Mononuclear cell (primary cell): ENCODE data around the gene ZMYM2. TPM values are rescaled to one million over a fixed set of nuclear protein-coding genes. Genes with fewer than 3 reads are reported as not detected.
"Not testable (repeated sequence)": the region's sequence is repeated elsewhere in the genome, so short reads cannot be mapped to it uniquely, and the experiment has no call there.

ENCODE experiments used
- H3K27me3 ChIP-seq: 2 replicates; pipeline ENCODE4 v1.6.0; 2011; ENCODE audit warnings: low read length, control low read depth; ENCODE audit not compliant: insufficient read depth
- H3K4me1 ChIP-seq: 2 replicates; pipeline ENCODE4 v1.5.1; 2011; ENCODE audit warnings: mild to moderate bottlenecking, low read length, control low read depth; ENCODE audit not compliant: insufficient read depth
- H3K4me3 ChIP-seq: 2 replicates; pipeline ENCODE4 v1.5.1; 2011; ENCODE audit warnings: mild to moderate bottlenecking, low read length, moderate library complexity
- H3K9me3 ChIP-seq: 2 replicates; pipeline ENCODE4 v1.5.1; 2011; ENCODE audit warnings: low read depth, mild to moderate bottlenecking, control low read depth, low read length
- total RNA-seq: library from RNA; depleted of rRNA; stranded (reverse); fragments of >200 nt; gene quantifications from one replicate; pipeline ENCODE4 v1.2.3, GENCODE V29; 2012

Gene ZMYM2
- total RNA-seq, 1 donor = 120 TPM

- H3K27me3 ChIP-seq = no peaks in the 10 kb centered on the region
- no peak overlapping the region for H3K4me3 ChIP-seq
- peaks cover 35% of the 10 kb centered on the region for H3K4me1 ChIP-seq
- H3K9me3 ChIP-seq = no peaks in the 10 kb centered on the region
Measured at GRCh38 chr13:19962894-19963293, 4.4 kb downstream of the ZMYM2 start.

GRCh38 chr13:19967621-19968020 lies 9.1 kb downstream of the ZMYM2 start:
- no peaks in the 10 kb centered on the region for H3K27me3 ChIP-seq
- peaks cover 14% of the 10 kb centered on the region for H3K4me1 ChIP-seq
- no peak overlapping the region for H3K4me3 ChIP-seq
- H3K9me3 ChIP-seq = no peaks in the 10 kb centered on the region

GRCh38 chr13:19974498-19975009 lies 16.0 kb downstream of the ZMYM2 start:
- not testable (repeated sequence) for H3K4me1 ChIP-seq, H3K27me3 ChIP-seq, H3K9me3 ChIP-seq, H3K4me3 ChIP-seq

GRCh38 chr13:19978831-19979437 lies 20.4 kb downstream of the ZMYM2 start:
- Histone ChIP-seq H3K27me3 (no peaks in the 10 kb centered on the region), H3K4me1 (peaks cover 3% of the 10 kb centered on the region), H3K4me3 (no peak overlapping the region), H3K9me3 (no peaks in the 10 kb centered on the region)

GRCh38 chr13:19981685-19982238 lies 23.2 kb downstream of the ZMYM2 start:
- no peaks in the 10 kb centered on the region for H3K9me3 ChIP-seq
- H3K27me3 ChIP-seq = no peaks in the 10 kb centered on the region
- H3K4me1 ChIP-seq = peaks cover 3% of the 10 kb centered on the region
- no peak overlapping the region for H3K4me3 ChIP-seq

- peaks cover 3% of the 10 kb centered on the region for H3K4me1 ChIP-seq
- no peaks in the 10 kb centered on the region for H3K27me3 ChIP-seq
- no peaks in the 10 kb centered on the region for H3K9me3 ChIP-seq
- no peak overlapping the region for H3K4me3 ChIP-seq
Measured at GRCh38 chr13:19982447-19983043, 24.0 kb downstream of the ZMYM2 start.

GRCh38 chr13:19984430-19985218 lies 26.1 kb downstream of the ZMYM2 start:
- no peaks in the 10 kb centered on the region for H3K9me3 ChIP-seq
- no peaks in the 10 kb centered on the region for H3K27me3 ChIP-seq
- H3K4me1 ChIP-seq = peaks cover 3% of the 10 kb centered on the region
- no peak overlapping the region for H3K4me3 ChIP-seq

- H3K27me3 ChIP-seq = no peaks in the 10 kb centered on the region
- no peak overlapping the region for H3K4me3 ChIP-seq
- no peaks in the 10 kb centered on the region for H3K9me3 ChIP-seq
- H3K4me1 ChIP-seq = peaks cover 3% of the 10 kb centered on the region
Measured at GRCh38 chr13:19985219-19985556, 26.7 kb downstream of the ZMYM2 start.

- Histone ChIP-seq H3K4me3 (no peak overlapping the region), H3K4me1 (no peaks in the 10 kb centered on the region), H3K9me3 (no peaks in the 10 kb centered on the region), H3K27me3 (no peaks in the 10 kb centered on the region)
Measured at GRCh38 chr13:19991531-19991930, 33.0 kb downstream of the ZMYM2 start.

- H3K4me3 ChIP-seq = no peak overlapping the region
- H3K4me1 ChIP-seq = no peaks in the 10 kb centered on the region
- H3K27me3 ChIP-seq = no peaks in the 10 kb centered on the region
- no peaks in the 10 kb centered on the region for H3K9me3 ChIP-seq
Measured at GRCh38 chr13:19993024-19993423, 34.5 kb downstream of the ZMYM2 start.

- H3K27me3 ChIP-seq = no peaks in the 10 kb centered on the region
- no peaks in the 10 kb centered on the region for H3K9me3 ChIP-seq
- H3K4me3 ChIP-seq = no peak overlapping the region
- peaks cover 3% of the 10 kb centered on the region for H3K4me1 ChIP-seq
Measured at GRCh38 chr13:19998960-19999359, 40.4 kb downstream of the ZMYM2 start.

GRCh38 chr13:20000062-20000552 lies 41.6 kb downstream of the ZMYM2 start:
- H3K4me3 ChIP-seq = no peak overlapping the region
- H3K27me3 ChIP-seq = no peaks in the 10 kb centered on the region

GRCh38 chr13:20001366-20002190 lies 43.1 kb downstream of the ZMYM2 start:
- Histone ChIP-seq H3K4me1 (peaks cover 3% of the 10 kb centered on the region), H3K9me3 (no peaks in the 10 kb centered on the region), H3K27me3 (no peaks in the 10 kb centered on the region), H3K4me3 (no peak overlapping the region)

More at GRCh38 chr13:20000062-20000552, 41.6 kb downstream of the ZMYM2 start:
- Histone ChIP-seq H3K9me3 (no peaks in the 10 kb centered on the region), H3K4me1 (peaks cover 3% of the 10 kb centered on the region)

- Histone ChIP-seq H3K4me1 (peaks cover 3% of the 10 kb centered on the region), H3K9me3 (no peaks in the 10 kb centered on the region), H3K27me3 (no peaks in the 10 kb centered on the region), H3K4me3 (no peak overlapping the region)
Measured at GRCh38 chr13:20002787-20003186, 44.3 kb downstream of the ZMYM2 start.
